Inflammatory macrophage treated with lipopolysaccharide for 1 hour (primary cell): ENCODE measurements around the gene ARHGEF25.
A peak's percentile ranks its signal among the peaks of the same experiment; 100 is the strongest.
"Not testable (repeated sequence)": the region's sequence is repeated elsewhere in the genome, so short reads cannot be mapped to it uniquely, and the experiment has no call there.

Experiments
- DNase-seq, 2 donors: peaks; one replicate each; pipeline ENCODE4 v3.0.0-alpha.2; 2020 to 2022

The ARHGEF25 gene

DNA sequence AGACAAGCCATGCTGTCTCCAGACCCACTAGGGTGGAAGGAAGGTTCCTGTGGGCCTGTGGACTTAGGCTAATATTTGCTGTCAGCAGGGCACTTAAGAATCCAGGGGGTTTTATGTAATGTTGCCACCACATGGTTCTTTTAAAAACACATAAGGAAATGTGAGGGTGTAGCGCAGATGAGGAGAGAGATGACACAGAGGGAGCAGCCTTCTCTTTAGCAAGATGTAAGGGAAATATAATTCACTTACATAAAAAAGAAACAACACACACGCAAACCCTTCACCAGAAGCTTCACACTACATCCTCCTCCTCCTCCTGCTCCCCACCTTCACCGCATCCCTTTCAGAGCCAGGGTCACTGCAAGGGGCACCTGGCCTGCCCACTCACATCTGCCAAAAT, 25.1 kb upstream of the ARHGEF25 start:
- DNase-seq, result no peak

- DNase-seq, result no peak
Observed at GRCh38 chr12:57586832-57587429, 24.3 kb upstream of the ARHGEF25 start.

GRCh38 chr12:57588951-57589610, 22.2 kb upstream of the ARHGEF25 start:
- DNase-seq, result not testable (repeated sequence)

DNA sequence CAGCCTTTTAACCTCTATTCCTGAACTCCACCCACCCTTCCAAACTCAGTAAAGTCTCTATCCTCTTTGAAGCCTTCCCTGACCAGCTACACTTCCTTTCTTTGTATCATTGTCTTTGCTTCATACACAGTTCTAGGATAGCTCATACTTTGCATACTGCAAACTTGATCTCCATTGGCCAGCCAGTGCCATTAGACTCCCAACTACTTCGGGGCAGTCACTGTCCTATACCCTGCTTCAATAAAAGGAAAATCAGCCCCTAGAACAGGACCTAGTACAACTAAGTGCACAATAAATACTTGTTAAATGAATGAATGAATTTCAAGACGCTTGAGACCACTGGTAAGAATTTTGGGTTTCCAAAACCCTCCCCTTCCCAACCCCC, 20.8 kb upstream of the ARHGEF25 start:
- DNase-seq, result no peak

- peak; percentile 59 to 60 for DNase-seq
Observed at GRCh38 chr12:57590864-57591781, 20.1 kb upstream of the ARHGEF25 start, which contains the start of gene PIP4K2C. TSS of gene PIP4K2C (plus strand) at chr12:57591192. CDS start at chr12:57591290, 98 bp downstream.

DNA sequence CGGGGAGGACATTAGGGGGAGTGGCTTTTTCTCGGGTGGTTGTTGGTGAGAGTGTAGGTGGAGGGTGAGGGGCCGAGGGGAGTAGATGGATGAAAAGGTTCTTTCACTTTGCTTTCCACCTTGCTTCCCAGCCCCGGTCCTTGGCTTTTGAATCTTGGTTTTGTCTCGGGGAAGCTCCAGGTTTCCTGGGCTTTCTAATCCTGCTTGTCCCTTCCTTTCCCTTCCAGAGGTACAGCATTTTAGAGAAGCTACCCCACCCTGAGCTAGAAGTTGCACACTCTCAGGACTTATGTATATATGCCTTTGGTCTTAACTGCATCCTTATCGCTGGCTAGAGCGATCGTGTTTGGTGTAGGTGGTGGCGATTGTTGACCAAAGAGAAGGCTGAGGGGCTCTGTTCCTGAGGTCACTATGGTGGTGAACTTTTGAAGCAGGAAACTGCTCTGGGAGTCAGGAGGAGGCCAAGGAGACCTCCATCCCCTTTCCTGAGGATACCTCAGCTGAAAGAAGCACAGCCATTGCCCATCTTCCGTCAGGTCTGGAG, 19.4 kb upstream of the ARHGEF25 start:
- DNase-seq, result no peak

DNA sequence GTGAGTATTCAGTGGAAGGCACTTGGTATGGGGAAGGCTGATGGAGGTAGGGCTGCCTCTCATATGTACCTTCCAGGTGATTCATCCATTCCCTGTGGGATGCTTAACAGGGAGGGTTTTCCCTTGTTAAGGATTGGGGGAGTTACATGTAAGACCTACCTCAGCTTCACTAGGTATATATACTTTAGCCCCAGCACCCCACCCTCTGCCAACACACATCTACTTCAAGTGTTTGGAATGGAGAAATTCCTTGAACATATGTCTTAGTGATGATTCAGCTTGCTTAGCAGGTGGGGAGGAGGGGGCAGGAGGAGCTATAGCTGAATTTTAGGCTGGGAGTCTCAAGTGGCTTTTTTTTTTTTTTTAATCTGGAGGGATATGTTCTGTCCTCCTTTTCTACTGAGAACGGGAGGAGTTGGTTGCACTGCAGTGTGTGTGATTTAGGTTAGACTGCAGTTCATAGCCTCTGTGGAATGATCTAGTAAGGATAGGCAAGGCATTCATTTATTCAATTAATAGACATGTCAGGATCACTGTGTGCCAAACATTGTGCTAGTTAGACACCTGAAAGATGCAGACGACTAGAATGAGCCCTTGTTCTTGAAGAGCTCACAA, 18.6 kb upstream of the ARHGEF25 start:
- no peak for DNase-seq

DNA sequence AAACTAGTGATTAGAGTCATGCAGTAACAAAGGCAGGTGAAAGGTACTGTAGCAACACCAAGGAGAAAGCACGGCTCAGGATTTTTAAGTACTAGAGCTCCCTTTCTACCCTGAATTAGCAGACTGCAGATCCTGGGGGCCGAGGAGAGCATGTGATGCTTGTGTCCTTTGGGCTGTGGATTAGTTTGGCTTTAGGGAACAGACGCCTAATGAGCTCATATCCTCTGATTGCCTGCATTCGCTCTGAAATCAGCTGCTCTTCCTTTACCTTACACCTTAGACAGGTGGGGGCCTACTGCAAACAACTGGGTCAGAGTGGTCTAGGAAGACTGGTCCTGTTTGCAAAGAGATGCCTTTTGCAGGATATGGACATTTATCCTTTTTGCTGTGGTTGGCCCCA, 18.0 kb upstream of the ARHGEF25 start:
- DNase-seq, result no peak

DNA sequence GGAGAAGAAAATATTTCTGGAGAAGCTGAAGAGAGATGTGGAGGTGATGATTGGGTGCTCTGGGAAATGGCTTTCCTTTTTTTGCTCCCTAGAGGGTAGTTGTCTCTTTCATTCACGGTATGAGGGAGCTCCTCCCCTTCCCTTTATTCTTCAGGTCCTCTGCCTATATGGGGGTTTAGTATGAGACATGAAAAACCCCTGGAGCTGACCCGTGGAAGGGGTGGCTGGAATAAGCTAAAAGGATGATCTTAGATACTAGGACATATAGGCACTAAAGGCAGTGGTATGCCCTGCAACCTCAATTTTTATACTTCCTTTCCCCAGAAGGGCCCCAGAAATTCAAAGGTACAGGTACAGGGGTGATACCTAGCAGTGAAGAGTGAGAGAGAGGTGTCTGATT, 10.8 kb upstream of the ARHGEF25 start:
- DNase-seq, result no peak

GRCh38 chr12:57602544-57602943, 8.7 kb upstream of the ARHGEF25 start:
- DNase-seq, result no peak

DNA sequence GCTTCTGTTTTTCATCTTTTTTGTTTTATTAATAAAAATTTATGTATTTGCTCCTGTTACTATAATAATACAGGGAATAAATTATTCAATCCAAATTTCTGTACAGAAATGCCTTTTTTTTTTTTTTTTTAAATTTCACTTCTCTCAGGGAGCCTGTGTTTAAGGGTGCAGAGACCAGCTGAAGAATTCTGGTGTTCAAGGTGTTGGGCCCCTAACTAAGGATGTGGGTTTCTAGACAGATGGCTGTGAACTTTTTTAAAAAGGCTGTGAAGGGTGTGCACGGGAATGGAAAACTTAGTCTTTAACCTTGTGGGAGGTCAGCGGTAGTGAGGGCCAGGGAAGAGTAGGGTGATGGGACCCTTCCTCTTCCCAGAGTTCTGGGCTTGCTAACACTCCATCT, 7.9 kb upstream of the ARHGEF25 start:
- DNase-seq, result no peak

GRCh38 chr12:57603815-57604453, 7.3 kb upstream of the ARHGEF25 start:
- peak in 1 of 2 donors; percentile 21 for DNase-seq

DNA sequence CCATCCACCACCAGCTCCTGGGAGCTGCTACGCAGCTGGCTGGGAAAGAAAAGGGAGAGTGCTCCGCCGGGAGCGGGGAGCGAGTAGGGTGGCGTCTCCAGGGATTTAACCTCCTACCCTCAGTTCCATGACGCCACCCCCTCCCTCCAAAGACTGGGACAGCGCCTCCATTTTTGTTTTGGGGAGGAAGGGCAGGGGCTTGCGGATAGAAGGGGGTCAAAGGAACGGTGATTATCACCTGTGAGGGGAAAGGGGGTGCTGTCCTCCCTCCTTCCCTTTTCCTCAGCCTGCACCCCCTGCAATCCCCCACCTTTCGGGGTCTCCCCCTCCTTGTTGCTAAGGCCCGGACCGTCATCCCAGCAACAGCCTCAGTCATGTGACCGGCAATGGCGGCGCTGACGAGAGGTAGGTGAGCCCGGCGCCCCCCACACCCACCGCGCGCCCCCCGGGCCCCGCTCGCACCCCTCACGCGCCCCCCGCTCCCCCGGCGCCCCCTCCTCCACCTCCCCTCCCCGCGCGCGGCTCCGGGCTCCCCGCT, 6.7 kb upstream of the ARHGEF25 start, which contains the start of gene DTX3:
Gene DTX3 (plus strand): TSS at position 371 of the 538 bp plus-strand sequence. CDS start 1,694 bp downstream, outside the sequence.
- DNase-seq, result no peak

GRCh38 chr12:57604992-57605810, 6.0 kb upstream of the ARHGEF25 start:
- no peak for DNase-seq

DNA sequence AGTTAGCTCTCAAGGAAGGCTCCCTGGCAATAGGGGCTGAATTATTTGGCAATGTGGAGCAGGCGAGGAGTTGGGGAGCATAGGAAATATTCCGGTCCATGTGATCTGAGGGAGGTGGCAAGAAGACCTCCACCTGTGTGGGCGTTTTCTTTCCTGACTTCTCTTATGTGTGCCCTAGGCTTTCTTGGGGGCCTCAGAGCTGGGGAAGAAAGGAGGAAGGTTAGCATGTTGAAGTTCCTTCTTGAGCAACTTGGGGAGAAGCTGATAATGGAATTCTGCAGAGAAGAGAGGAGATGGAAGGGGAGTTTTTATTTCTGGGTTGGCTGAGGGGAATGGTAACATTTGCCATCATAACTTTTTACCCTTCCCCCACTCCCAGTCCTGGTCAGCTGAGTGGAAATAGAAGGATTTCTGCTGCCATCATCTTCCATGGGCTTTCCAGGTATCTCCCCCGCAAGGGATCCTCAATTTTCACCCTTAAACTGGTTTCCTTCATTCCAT, 5.4 kb upstream of the ARHGEF25 start:
- no peak for DNase-seq

DNA sequence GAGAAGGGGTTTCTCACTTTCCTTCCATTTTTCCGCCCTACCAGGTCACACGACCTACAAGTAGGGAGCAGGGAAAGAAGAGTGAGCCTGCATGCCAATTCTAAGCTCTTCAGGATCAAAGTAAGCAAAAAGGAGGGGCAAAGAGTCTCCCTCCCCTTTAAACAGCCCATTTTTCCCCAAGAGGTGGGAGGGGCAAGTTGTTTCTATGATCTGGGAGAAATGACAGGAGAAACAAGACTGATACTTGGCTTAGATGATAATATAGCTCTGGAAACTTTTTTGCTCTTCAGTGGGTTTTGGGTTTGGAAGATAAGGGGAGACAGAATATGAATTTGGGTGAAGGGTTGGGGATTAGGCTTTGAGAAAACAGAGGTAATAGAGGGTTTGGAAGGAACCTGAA, 4.8 kb upstream of the ARHGEF25 start:
- no peak for DNase-seq

GRCh38 chr12:57606821-57607220, 4.4 kb upstream of the ARHGEF25 start:
- no peak for DNase-seq

- DNase-seq, result no peak
Observed at GRCh38 chr12:57607958-57608663, 3.1 kb upstream of the ARHGEF25 start.

GRCh38 chr12:57609101-57609780, 2.0 kb upstream of the ARHGEF25 start:
- DNase-seq, result no peak
